GM21723 (cell line): ENCODE data around the gene MPST.

Source experiments
- ATAC-seq: cut with Tn5 transposase; IDR thresholded peaks from one replicate; pipeline ENCODE4 v1.9.1; 2021; ENCODE audit warnings: mild to moderate bottlenecking, moderate library complexity; ENCODE audit not compliant: unreplicated experiment

MPST gene

GRCh38 chr22:37043828-37044538 lies 24.4 kb downstream of the MPST start:
- no peak for ATAC-seq

- no peak for ATAC-seq
These were observed 25.4 kb downstream of the MPST start for GRCh38 chr22:37044634-37045625.

- no peak for ATAC-seq
These were observed 26.4 kb downstream of the MPST start for GRCh38 chr22:37045958-37046357.

GRCh38 chr22:37046589-37046988 lies 27.0 kb downstream of the MPST start:
- no peak for ATAC-seq

- ATAC-seq, result no peak
These were observed 27.5 kb downstream of the MPST start for GRCh38 chr22:37047006-37047405.

GRCh38 chr22:37048133-37048532 lies 28.6 kb downstream of the MPST start:
- no peak for ATAC-seq

- ATAC-seq, result no peak
These were observed 29.7 kb downstream of the MPST start for GRCh38 chr22:37049224-37049623.

- ATAC-seq, result no peak
These were observed 31.4 kb downstream of the MPST start for GRCh38 chr22:37050913-37051312.

- no peak for ATAC-seq
These were observed 32.1 kb downstream of the MPST start, which contains the start of gene KCTD17 for GRCh38 chr22:37051391-37052385. Gene KCTD17 (plus strand): TSS chr22:37051742. CDS start chr22:37051761, 19 bp downstream.

- ATAC-seq, result no peak
These were observed 33.1 kb downstream of the MPST start for GRCh38 chr22:37052386-37053309.

- no peak for ATAC-seq
These were observed 33.9 kb downstream of the MPST start for GRCh38 chr22:37053310-37054055.

- ATAC-seq, result no peak
These were observed 34.5 kb downstream of the MPST start for GRCh38 chr22:37054056-37054395.

GRCh38 chr22:37054600-37055365 lies 35.2 kb downstream of the MPST start:
- no peak for ATAC-seq

- ATAC-seq, result no peak
These were observed 36.7 kb downstream of the MPST start for GRCh38 chr22:37056246-37056645.

- no peak for ATAC-seq
These were observed 37.7 kb downstream of the MPST start for GRCh38 chr22:37057226-37057625.

GRCh38 chr22:37057796-37058510 lies 38.4 kb downstream of the MPST start:
- no peak for ATAC-seq

GRCh38 chr22:37058917-37059701 lies 39.6 kb downstream of the MPST start:
- no peak for ATAC-seq
